Neural progenitor cell (in vitro differentiated cells): Measurements from ENCODE around the gene RACGAP1. TPM values are rescaled to one million over a fixed set of nuclear protein-coding genes. Genes with fewer than 3 reads are reported as not detected.

Source experiments
- DNase-seq: peaks from one replicate; pipeline ENCODE4 v3.0.0-alpha.2; 2016; ENCODE audit warnings: low spot score
- H2AFZ ChIP-seq: fragments of 200-600 bp; sonication (generic); replicated peaks from 2 replicates; pipeline ENCODE4 v1.6.1; 2016; ENCODE audit warnings: antibody characterized with exemption
- H3F3A ChIP-seq: fragments of 200-600 bp; sonication (generic); 2 replicates; pipeline ENCODE4 v1.6.1; 2016; ENCODE audit warnings: antibody characterized with exemption, low read depth
- H3K27ac ChIP-seq: fragments of 200-600 bp; sonication (generic); 2 replicates; pipeline ENCODE4 v1.5.1; 2016; ENCODE audit warnings: mild to moderate bottlenecking
- H3K27me3 ChIP-seq: fragments of 200-600 bp; sonication (generic); 2 replicates; pipeline ENCODE4 v1.6.1; 2016; ENCODE audit warnings: mild to moderate bottlenecking, moderate library complexity
- H3K36me3 ChIP-seq: fragments of 200-600 bp; sonication (generic); 2 replicates; pipeline ENCODE4 v1.5.1; 2016
- H3K4me1 ChIP-seq: fragments of 200-600 bp; sonication (generic); 2 replicates; pipeline ENCODE4 v1.6.1; 2016; ENCODE audit warnings: mixed run types
- H3K4me2 ChIP-seq: fragments of 200-600 bp; sonication (generic); 2 replicates; pipeline ENCODE4 v1.6.1; 2016
- H3K4me3 ChIP-seq: fragments of 200-600 bp; sonication (generic); 2 replicates; pipeline ENCODE4 v1.5.1; 2016
- H3K79me2 ChIP-seq: fragments of 200-600 bp; sonication (generic); 2 replicates; pipeline ENCODE4 v1.6.1; 2016; ENCODE audit warnings: low read depth
- H3K9ac ChIP-seq: fragments of 200-600 bp; sonication (generic); 2 replicates; pipeline ENCODE4 v1.6.1; 2016
- H3K9me3 ChIP-seq: fragments of 200-600 bp; sonication (generic); 2 replicates; pipeline ENCODE4 v1.5.1; 2016; ENCODE audit warnings: low read depth
- H4K20me1 ChIP-seq: fragments of 200-600 bp; sonication (generic); 2 replicates; pipeline ENCODE4 v1.6.1; 2016; ENCODE audit warnings: low read depth
- H3K27ac Mint-ChIP-seq: 3 replicates; pipeline ENCODE4 v1.8.0; 2021; ENCODE audit warnings: mixed read lengths
- H3K27me3 Mint-ChIP-seq: 2 replicates; pipeline ENCODE4 v1.8.0; 2022; ENCODE audit warnings: low read depth, mild to moderate bottlenecking, inconsistent platforms, moderate library complexity, mixed read lengths; ENCODE audit not compliant: insufficient read depth
- H3K36me3 Mint-ChIP-seq: 3 replicates; pipeline ENCODE4 v1.8.0; 2021; ENCODE audit warnings: mixed read lengths
- H3K4me1 Mint-ChIP-seq: 3 replicates; pipeline ENCODE4 v1.8.0; 2021; ENCODE audit warnings: mixed read lengths
- H3K4me3 Mint-ChIP-seq: 3 replicates; pipeline ENCODE4 v1.8.0; 2021; ENCODE audit warnings: mild to moderate bottlenecking, moderate library complexity, mixed read lengths
- H3K9me3 Mint-ChIP-seq: 3 replicates; pipeline ENCODE4 v1.8.0; 2020; ENCODE audit warnings: mixed read lengths
- EZH2 ChIP-seq: fragments of 200-600 bp; sonication (generic); IDR thresholded peaks from 2 replicates; pipeline ENCODE4 v1.6.1; 2017; ENCODE audit warnings: antibody characterized with exemption, mild to moderate bottlenecking, moderate library complexity
- EZH2phosphoT487 ChIP-seq: fragments of 200-600 bp; sonication (generic); IDR thresholded peaks from 2 replicates; pipeline ENCODE4 v1.6.1; 2017; ENCODE audit warnings: antibody characterized with exemption
- total RNA-seq: library from RNA; depleted of rRNA; stranded (reverse); fragments of >200 nt; gene quantifications from 2 replicates; pipeline ENCODE4 v1.2.3, GENCODE V29; 2015; ENCODE audit warnings: low replicate concordance
- TF ChIP-seq, protein P1 (sequence below): fragments of 200-600 bp; sonication (generic); IDR thresholded peaks from 2 replicates; pipeline ENCODE4 v1.5.1; 2017; ENCODE audit warnings: antibody characterized with exemption, mild to moderate bottlenecking

The RACGAP1 gene
- total RNA-seq, 1 donor from 2014 or later: 149 TPM

DNA sequence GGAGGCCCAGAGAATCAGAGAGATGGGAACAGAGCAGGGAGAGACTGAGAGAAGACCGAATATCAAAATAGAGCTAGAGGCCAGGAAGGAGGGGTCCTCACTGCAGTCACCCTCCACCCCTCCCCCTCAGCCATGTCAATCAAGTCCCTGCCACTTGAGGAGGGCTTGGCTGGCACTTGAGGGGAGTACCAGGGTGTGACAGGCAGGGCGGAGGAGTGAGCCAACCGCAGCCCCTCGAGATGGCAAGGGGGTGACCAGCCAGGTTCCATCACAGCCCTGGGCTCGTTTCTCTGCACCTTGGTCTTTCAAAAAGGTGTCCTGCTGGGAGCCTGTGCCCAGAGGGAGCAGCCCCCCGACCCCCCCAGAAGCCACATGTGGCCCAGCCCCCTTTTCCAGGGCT lies 59.5 kb downstream of the RACGAP1 start:
- peaks cover 10% of the 10 kb centered on the region for H3K27me3 Mint-ChIP-seq
- no peaks in the 10 kb centered on the region for H3K9me3 ChIP-seq
- peaks cover 13% of the 10 kb centered on the region for H4K20me1 ChIP-seq
- peak overlapping the region; percentile 50 for H3K4me3 Mint-ChIP-seq
- no peaks in the 10 kb centered on the region for H3K36me3 Mint-ChIP-seq
- H3K9me3 Mint-ChIP-seq: no peaks in the 10 kb centered on the region
- no peak overlapping the region for H3K9ac ChIP-seq
- H3K4me1 ChIP-seq: peaks cover 11% of the 10 kb centered on the region
- no peak overlapping the region for H3K27ac Mint-ChIP-seq
- TF ChIP-seq, protein P1, sequence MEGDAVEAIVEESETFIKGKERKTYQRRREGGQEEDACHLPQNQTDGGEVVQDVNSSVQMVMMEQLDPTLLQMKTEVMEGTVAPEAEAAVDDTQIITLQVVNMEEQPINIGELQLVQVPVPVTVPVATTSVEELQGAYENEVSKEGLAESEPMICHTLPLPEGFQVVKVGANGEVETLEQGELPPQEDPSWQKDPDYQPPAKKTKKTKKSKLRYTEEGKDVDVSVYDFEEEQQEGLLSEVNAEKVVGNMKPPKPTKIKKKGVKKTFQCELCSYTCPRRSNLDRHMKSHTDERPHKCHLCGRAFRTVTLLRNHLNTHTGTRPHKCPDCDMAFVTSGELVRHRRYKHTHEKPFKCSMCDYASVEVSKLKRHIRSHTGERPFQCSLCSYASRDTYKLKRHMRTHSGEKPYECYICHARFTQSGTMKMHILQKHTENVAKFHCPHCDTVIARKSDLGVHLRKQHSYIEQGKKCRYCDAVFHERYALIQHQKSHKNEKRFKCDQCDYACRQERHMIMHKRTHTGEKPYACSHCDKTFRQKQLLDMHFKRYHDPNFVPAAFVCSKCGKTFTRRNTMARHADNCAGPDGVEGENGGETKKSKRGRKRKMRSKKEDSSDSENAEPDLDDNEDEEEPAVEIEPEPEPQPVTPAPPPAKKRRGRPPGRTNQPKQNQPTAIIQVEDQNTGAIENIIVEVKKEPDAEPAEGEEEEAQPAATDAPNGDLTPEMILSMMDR: no peak
- no peak for TF ChIP-seq EZH2
- TF ChIP-seq EZH2phosphoT487: no peak
- H3K79me2 ChIP-seq: no peaks in the 10 kb centered on the region
- peaks cover 26% of the 10 kb centered on the region for H3K4me1 Mint-ChIP-seq
- H3K27me3 ChIP-seq: peaks cover 92% of the 10 kb centered on the region
- DNase-seq: no peak
- H3F3A ChIP-seq: peaks cover 4% of the 10 kb centered on the region
- no peak overlapping the region for H2AFZ ChIP-seq
- H3K4me2 ChIP-seq: no peak overlapping the region
- H3K36me3 ChIP-seq: no peaks in the 10 kb centered on the region
- H3K27ac ChIP-seq: no peak overlapping the region
- H3K4me3 ChIP-seq: no peak overlapping the region

DNA sequence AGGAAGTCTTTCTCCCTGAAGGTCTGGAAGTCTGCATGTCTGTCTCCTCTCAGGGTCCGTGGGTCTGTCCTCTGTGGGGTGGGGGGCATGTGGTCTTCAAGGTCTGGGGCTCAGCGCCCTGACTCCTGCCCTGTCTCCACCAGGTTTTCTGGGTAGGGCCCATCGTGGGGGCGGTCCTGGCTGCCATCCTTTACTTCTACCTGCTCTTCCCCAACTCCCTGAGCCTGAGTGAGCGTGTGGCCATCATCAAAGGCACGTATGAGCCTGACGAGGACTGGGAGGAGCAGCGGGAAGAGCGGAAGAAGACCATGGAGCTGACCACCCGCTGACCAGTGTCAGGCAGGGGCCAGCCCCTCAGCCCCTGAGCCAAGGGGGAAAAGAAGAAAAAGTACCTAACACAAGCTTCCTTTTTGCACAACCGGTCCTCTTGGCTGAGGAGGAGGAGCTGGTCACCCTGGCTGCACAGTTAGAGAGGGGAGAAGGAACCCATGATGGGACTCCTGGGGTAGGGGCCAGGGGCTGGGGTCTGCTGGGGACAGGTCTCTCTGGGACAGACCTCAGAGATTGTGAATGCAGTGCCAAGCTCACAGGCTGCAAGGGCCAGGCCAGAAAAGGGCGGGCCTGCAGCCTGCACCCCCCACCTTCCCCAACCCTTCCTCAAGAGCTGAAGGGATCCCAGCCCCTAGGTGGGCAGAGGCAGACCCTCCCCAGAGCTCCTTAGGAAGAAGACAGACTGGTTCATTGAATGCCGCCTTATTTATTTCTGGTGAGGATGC lies 60.3 kb downstream of the RACGAP1 start:
- Histone ChIP-seq H2AFZ (no peak overlapping the region), H4K20me1 (peaks cover 20% of the 10 kb centered on the region), H3K27ac (no peak overlapping the region), H3K36me3 (no peaks in the 10 kb centered on the region), H3F3A (peaks cover 8% of the 10 kb centered on the region), H3K27me3 (peaks cover 92% of the 10 kb centered on the region), H3K9me3 (no peaks in the 10 kb centered on the region), H3K9ac (no peak overlapping the region), H3K4me2 (no peak overlapping the region), H3K4me3 (no peak overlapping the region), H3K4me1 (peaks cover 19% of the 10 kb centered on the region), H3K79me2 (no peaks in the 10 kb centered on the region)
- TF ChIP-seq, protein P1: no peak
- TF ChIP-seq EZH2: no peak
- no peak for TF ChIP-seq EZH2phosphoT487
- peak overlapping the region; percentile 42 for H3K4me3 Mint-ChIP-seq
- H3K4me1 Mint-ChIP-seq: peaks cover 33% of the 10 kb centered on the region
- DNase-seq: no peak
- H3K9me3 Mint-ChIP-seq: no peaks in the 10 kb centered on the region
- H3K27ac Mint-ChIP-seq: peak overlapping the region; percentile 3
- no peaks in the 10 kb centered on the region for H3K36me3 Mint-ChIP-seq
- peaks cover 17% of the 10 kb centered on the region for H3K27me3 Mint-ChIP-seq

DNA sequence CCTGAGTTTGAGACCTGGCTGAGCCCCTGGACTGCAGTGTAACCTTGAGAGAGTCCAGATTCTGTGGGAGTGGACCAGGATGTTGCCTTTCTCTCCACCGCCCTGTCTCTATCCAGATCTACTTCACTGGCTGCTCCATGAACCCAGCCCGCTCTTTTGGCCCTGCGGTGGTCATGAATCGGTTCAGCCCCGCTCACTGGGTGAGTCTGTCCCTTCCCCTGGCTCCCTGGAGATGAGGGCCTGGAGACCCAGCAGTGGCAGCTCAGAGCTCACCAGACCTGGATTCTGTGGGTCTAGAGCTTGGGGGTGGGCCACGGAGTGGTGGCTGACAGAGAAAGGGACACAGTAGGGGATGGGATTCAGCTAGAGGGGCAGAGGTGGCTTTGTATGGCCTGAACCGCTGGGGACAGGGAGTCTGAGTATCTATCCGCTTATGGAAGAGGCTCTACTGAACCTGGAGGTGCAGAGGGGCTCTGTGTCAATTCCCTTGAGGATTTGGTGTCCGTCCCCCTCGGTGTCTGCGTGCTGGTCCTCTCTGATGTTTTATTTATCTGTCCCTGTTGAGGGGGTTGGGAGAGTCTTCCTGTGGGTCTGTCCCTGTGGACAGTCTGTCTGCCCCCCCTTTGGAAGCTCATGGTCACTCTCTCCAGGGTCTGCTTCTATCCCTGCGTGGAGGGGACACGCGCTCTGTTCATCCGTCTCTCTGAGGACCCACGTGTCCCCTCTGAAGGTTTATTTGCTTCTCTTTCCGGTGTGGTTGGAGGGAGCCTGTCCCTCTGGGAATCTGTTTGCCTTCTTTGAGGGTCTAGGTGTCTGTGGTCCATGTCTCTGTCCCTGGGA lies 61.1 kb downstream of the RACGAP1 start:
- H3K9me3 Mint-ChIP-seq: no peaks in the 10 kb centered on the region
- H4K20me1 ChIP-seq: peaks cover 23% of the 10 kb centered on the region
- H3K79me2 ChIP-seq: no peaks in the 10 kb centered on the region
- DNase-seq: no peak
- peaks cover 42% of the 10 kb centered on the region for H3K4me1 Mint-ChIP-seq
- H3K36me3 Mint-ChIP-seq: no peaks in the 10 kb centered on the region
- H3K27me3 ChIP-seq: peaks cover 92% of the 10 kb centered on the region
- H3K27ac ChIP-seq: no peak overlapping the region
- H3K27ac Mint-ChIP-seq: peak overlapping the region; percentile 3
- TF ChIP-seq EZH2phosphoT487 (no peak), EZH2 (no peak)
- TF ChIP-seq, protein P1: no peak
- no peaks in the 10 kb centered on the region for H3K36me3 ChIP-seq
- H3F3A ChIP-seq: peaks cover 16% of the 10 kb centered on the region
- peaks cover 28% of the 10 kb centered on the region for H3K4me1 ChIP-seq
- H3K27me3 Mint-ChIP-seq: peaks cover 23% of the 10 kb centered on the region
- no peaks in the 10 kb centered on the region for H3K9me3 ChIP-seq
- H3K4me3 Mint-ChIP-seq: peak overlapping the region; percentile 42
- H3K9ac ChIP-seq: no peak overlapping the region
- H3K4me3 ChIP-seq: no peak overlapping the region
- H2AFZ ChIP-seq: no peak overlapping the region
- H3K4me2 ChIP-seq: no peak overlapping the region
